Activated T-cell treated with anti-CD3 and anti-CD28 coated beads, Interleukin-2, amount 50 U/mL, for 72 hours (primary cell): ENCODE measurements around the gene BCL2L12. TPM values are rescaled to one million over a fixed set of nuclear protein-coding genes. Genes with fewer than 3 reads are reported as not detected.

Experiments used
- ATAC-seq, 2 donors: fragments of 150-1000 bp; cut with Tn5 transposase; replicated peaks in 1 of 2; 2 replicates each; pipeline ENCODE4 v1.10.0; 2021; ENCODE audit warnings: moderate library complexity in 2 of 2, mild to moderate bottlenecking in 1 of 2
- DNase-seq, 2 donors: peaks; one replicate each; pipeline ENCODE4 v3.0.0; 2021 to 2022; ENCODE audit warnings: mixed read lengths in 1 of 2
- H3K27ac Mint-ChIP-seq: one replicate; pipeline ENCODE4 v1.8.0; 2022; ENCODE audit warnings: mild to moderate bottlenecking, moderate library complexity, mixed read lengths
- H3K27me3 Mint-ChIP-seq: one replicate; pipeline ENCODE4 v1.8.0; 2022; ENCODE audit warnings: low read depth, mixed read lengths
- H3K36me3 Mint-ChIP-seq, 2 donors: one replicate each; pipeline ENCODE4 v1.8.0; 2022; ENCODE audit warnings: mixed read lengths in 2 of 2, mild to moderate bottlenecking in 1 of 2; ENCODE audit not compliant: insufficient read depth in 2 of 2
- H3K4me1 Mint-ChIP-seq: one replicate; pipeline ENCODE4 v1.8.0; 2022; ENCODE audit warnings: low read depth, mixed read lengths
- H3K4me3 Mint-ChIP-seq, 2 donors: one replicate each; pipeline ENCODE4 v1.8.0; 2022; ENCODE audit warnings: mild to moderate bottlenecking in 2 of 2, mixed read lengths in 2 of 2, moderate library complexity in 2 of 2
- H3K9me3 Mint-ChIP-seq, 2 donors: one replicate each; pipeline ENCODE4 v1.8.0; 2022; ENCODE audit warnings: mixed read lengths in 2 of 2
- total RNA-seq, 2 donors: library from RNA; stranded (reverse); gene quantifications; one replicate each; pipeline ENCODE4 v1.2.3, GENCODE V29; 2022

BCL2L12 gene
- total RNA-seq, 2 donors from 2014 or later = 80.3 to 82.6 TPM

DNA sequence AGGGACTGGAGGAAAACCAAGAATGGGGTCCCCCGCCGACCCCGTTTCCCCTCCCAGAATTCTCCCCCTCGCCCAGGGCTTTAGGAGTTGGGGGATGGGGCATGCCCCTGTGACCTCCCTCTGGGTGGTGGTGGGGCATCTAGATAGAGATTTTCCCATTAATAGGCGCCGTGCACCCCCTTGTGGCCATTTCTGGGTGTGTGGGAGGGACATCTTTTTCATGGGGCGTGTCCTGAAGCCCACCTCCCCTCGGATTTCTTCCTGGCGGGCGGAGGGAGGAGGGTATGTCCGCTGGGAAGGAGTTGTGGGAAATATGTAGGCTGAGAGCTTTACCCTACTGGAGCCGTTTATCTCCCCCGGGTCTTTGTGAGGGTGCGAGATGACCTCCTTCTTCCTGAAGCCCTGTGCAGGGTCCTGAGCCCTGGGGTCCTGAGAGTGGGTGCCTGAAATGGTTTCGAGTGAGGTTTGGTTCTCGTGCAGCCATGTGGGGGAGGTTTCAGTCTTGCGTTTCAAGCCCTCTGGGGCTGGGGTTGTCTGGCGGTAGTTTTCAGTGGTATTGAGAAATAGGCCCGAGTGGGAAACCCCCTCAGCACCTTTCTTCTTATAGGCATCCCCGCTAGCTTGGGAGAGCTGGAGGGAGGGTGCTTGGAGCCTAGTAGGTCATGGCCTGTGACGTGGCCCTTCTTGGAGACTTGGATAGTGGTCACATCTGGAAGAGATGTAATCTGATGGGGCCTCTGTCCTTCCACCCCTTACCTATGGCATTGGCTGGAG lies 12.4 kb downstream of the BCL2L12 start:
- H3K4me1 Mint-ChIP-seq = peaks cover 50% of the 10 kb centered on the region
- no peaks in the 10 kb centered on the region for H3K9me3 Mint-ChIP-seq
- peaks cover 3 to 20% of the 10 kb centered on the region in 2 donors for H3K36me3 Mint-ChIP-seq
- ATAC-seq (peak; percentile 11 to 18), DNase-seq (peak; percentile 82 to 85)
- peak overlapping the region; percentile 90 to 97 for H3K4me3 Mint-ChIP-seq
- no peaks in the 10 kb centered on the region for H3K27me3 Mint-ChIP-seq
- H3K27ac Mint-ChIP-seq = peak overlapping the region; percentile 92

DNA sequence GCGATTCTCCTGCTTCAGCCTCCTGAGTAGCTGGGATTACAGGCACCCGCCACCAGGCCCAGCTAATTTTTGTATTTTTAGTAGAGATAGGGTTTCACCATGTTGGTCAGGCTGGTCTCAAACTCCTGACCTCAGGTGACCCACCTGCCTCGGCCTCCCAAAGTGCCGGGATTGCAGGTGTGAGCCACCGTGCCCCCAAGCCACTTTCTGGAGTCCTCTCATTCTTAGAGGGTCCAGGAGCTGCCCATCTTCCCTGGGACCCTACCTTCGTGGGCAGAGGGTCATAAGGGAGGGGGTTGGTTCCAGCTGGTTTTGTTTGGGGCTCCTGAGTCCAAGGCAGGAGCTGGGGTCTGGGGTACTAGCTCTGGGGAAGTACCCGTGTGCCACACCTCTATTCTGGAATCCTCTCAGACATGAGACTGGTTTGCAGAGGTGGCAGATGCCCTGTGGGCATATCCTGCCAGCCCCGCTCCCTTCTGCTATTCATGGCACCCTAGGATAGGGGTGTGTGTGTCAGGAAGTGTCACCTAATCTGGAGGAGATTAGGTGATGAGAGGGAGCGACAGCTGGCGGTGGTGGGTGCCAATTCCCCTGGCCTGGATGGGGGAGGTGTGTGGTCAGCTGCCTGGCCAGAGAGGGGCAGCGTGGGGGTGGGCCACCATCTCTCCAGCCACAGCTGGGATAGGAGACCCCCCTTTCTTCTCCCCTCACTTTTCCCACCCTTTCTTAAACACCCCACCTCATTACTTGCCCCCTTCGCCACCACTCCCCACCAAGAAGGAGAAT lies 13.4 kb downstream of the BCL2L12 start:
- Mint-ChIP-seq H3K9me3 (no peaks in the 10 kb centered on the region), H3K27me3 (no peaks in the 10 kb centered on the region), H3K4me1 (peaks cover 50% of the 10 kb centered on the region), H3K4me3 (peak overlapping the region; percentile 90 to 97), H3K27ac (peak overlapping the region; percentile 46), H3K36me3 (peaks cover 8 to 21% of the 10 kb centered on the region in 2 donors)
- DNase-seq = no peak
- ATAC-seq = no peak

DNA sequence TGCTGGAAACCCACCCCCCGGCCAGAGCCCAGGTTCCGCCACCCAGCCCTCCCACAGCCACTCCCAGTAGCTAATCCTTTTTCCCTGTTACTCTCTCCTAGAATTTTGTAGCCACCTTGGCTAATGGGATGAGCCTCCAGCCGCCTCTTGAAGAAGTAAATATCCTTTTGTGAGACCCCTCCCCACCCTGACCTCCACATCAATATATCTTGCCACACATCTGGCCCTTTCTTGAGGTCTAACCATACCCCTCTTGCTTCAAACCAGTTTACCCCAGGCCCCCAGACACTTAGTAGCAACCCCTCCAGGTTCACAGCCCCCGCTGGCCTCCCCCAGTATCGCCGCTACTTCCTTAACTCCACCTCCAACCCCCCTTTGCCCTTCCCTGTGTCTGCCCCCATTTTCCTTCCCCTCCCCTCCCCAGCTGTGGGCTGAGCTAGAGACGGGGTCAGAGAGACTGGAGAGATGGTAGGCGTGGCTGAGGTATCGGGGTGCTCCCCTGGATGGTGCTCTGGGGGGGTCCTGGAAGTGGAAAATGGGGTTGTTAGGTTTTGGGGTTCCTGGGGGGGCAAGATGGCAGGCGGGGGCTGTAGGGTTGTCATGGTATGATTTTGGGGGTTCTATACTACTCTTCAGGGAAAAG lies 14.2 kb downstream of the BCL2L12 start:
- ATAC-seq (no peak), DNase-seq (no peak)
- Mint-ChIP-seq H3K27ac (peak overlapping the region; percentile 22), H3K4me1 (peaks cover 50% of the 10 kb centered on the region), H3K9me3 (no peaks in the 10 kb centered on the region), H3K4me3 (peak overlapping the region; percentile 90 to 97), H3K36me3 (peaks cover 9 to 23% of the 10 kb centered on the region in 2 donors), H3K27me3 (no peaks in the 10 kb centered on the region)

- Mint-ChIP-seq H3K4me1 (peaks cover 50% of the 10 kb centered on the region), H3K27ac (no peak overlapping the region), H3K4me3 (peak overlapping the region; percentile 90 to 97), H3K36me3 (peaks cover 9 to 29% of the 10 kb centered on the region in 2 donors), H3K27me3 (no peaks in the 10 kb centered on the region), H3K9me3 (no peaks in the 10 kb centered on the region)
- peak in 1 of 2 donors; percentile 9 for ATAC-seq
- peak; percentile 95 to 97 for DNase-seq
These were observed 15.0 kb downstream of the BCL2L12 start for GRCh38 chr19:49680421-49681351.

GRCh38 chr19:49681830-49682229 lies 16.1 kb downstream of the BCL2L12 start:
- DNase-seq = no peak
- Mint-ChIP-seq H3K27me3 (no peaks in the 10 kb centered on the region), H3K9me3 (no peaks in the 10 kb centered on the region), H3K36me3 (peaks cover 9 to 30% of the 10 kb centered on the region in 2 donors), H3K27ac (no peak overlapping the region), H3K4me1 (peaks cover 41% of the 10 kb centered on the region), H3K4me3 (no peak overlapping the region)
- ATAC-seq = no peak

DNA sequence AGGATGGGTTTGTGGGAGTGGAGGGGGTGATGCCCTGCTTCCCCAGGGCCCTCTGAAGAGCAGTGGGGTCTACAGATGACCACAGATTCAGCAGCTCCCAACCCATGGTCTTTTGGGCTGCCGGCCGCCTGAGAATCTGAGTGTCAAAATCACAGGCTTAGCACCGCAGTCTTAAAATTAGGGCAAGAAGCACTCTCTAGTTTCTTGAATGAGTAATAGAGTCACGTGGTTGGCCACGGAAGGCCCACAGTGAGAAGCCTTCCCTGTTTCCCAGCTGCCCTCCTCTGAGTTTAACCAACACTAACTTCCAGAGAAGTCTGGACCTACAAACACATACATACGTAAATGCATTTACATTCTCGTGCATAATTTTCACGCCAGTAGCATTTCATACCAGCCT lies 16.5 kb downstream of the BCL2L12 start:
- DNase-seq = no peak
- H3K9me3 Mint-ChIP-seq = no peaks in the 10 kb centered on the region
- peaks cover 9 to 26% of the 10 kb centered on the region in 2 donors for H3K36me3 Mint-ChIP-seq
- peaks cover 41% of the 10 kb centered on the region for H3K4me1 Mint-ChIP-seq
- H3K27ac Mint-ChIP-seq = no peak overlapping the region
- H3K27me3 Mint-ChIP-seq = no peaks in the 10 kb centered on the region
- no peak for ATAC-seq
- H3K4me3 Mint-ChIP-seq = no peak overlapping the region

DNA sequence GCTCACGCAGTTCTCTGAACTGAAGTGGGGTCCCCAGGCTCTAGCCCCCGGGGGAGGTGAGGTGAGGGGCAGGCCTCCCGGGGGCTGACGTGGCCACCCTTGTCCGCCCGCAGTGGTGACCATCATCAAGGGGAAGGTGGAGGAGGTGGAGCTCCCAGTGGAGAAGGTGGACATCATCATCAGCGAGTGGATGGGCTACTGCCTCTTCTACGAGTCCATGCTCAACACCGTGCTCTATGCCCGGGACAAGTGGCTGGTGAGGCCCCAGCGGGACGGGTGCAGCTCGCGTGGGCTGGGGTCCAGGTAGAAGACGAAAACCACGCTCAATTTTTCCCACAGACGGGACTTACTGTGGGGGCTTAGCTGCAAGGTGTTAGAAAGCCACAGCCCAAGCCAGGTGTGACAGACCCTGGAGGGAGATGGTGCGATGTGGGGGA lies 18.1 kb downstream of the BCL2L12 start:
- Mint-ChIP-seq H3K27me3 (no peaks in the 10 kb centered on the region), H3K36me3 (peaks cover 11 to 28% of the 10 kb centered on the region in 2 donors), H3K9me3 (no peaks in the 10 kb centered on the region), H3K27ac (peak overlapping the region; percentile 44), H3K4me3 (no peak overlapping the region), H3K4me1 (peaks cover 32% of the 10 kb centered on the region)
- DNase-seq (no peak), ATAC-seq (no peak)

DNA sequence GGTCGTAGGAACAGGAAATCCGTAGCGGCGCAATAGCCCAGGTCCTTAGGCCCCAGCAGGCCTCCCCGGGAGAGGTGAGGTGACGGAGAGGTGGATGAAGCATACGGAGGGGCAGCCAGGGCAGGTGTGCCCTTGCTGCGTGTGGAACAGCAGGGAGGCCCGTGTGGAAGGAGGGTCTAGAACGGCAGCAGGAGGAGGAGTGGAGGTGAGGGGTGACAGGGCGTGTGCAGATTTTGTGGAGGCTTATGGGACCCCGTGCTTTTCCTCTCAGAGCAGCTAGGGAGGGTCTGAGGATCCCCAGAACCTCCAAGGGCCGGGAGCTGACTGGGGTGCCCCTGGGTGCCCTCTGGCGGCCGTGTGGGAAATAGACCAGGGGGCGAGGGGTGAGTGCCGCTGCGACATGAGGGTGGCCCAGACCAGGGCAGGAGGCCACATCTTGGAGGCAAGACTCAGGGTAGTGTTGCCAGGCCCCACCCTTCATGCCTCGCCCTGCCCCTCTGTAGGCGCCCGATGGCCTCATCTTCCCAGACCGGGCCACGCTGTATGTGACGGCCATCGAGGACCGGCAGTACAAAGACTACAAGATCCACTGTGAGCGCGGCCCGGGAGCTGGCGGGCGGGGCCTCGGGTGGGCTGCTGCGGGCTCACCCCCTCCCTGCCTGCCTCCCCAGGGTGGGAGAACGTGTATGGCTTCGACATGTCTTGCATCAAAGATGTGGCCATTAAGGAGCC lies 18.7 kb downstream of the BCL2L12 start:
- ATAC-seq (no peak), DNase-seq (no peak)
- H3K27ac Mint-ChIP-seq = peak overlapping the region; percentile 44
- no peaks in the 10 kb centered on the region for H3K27me3 Mint-ChIP-seq
- no peak overlapping the region for H3K4me3 Mint-ChIP-seq
- H3K4me1 Mint-ChIP-seq = peaks cover 32% of the 10 kb centered on the region
- H3K36me3 Mint-ChIP-seq = peaks cover 11 to 28% of the 10 kb centered on the region in 2 donors
- H3K9me3 Mint-ChIP-seq = no peaks in the 10 kb centered on the region

DNA sequence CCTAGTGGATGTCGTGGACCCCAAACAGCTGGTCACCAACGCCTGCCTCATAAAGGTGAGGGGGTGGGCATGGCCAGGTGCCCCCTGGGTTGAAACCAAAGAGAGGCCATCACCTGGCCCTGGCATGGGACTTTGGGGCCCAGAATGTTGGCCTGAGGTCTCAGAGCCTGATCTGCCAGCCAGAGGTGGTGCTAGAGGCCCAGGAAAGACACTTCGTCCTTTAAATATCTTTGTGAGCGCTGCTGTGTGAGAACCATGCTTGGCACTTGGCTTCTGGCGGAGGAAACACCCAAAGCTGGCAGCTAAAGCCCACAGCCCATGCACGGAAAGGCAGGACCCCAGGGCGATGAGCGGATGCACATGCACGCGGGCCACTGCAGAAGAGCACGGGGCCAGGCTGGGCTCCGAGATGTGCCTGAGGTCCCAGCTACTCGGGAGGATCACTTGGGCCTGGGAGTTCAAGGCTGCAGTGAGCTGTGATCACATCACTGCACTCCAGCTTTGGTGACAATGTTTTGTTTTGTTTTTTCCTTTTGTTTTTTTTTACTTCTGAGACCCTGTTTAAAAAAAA lies 19.3 kb downstream of the BCL2L12 start:
- ATAC-seq (no peak), DNase-seq (no peak)
- H3K36me3 Mint-ChIP-seq = peaks cover 11 to 30% of the 10 kb centered on the region in 2 donors
- H3K27ac Mint-ChIP-seq = no peak overlapping the region
- no peaks in the 10 kb centered on the region for H3K27me3 Mint-ChIP-seq
- H3K9me3 Mint-ChIP-seq = no peaks in the 10 kb centered on the region
- no peak overlapping the region for H3K4me3 Mint-ChIP-seq
- H3K4me1 Mint-ChIP-seq = peaks cover 31% of the 10 kb centered on the region

GRCh38 chr19:49685845-49686332 lies 20.2 kb downstream of the BCL2L12 start:
- peaks cover 14 to 28% of the 10 kb centered on the region in 2 donors for H3K36me3 Mint-ChIP-seq
- ATAC-seq = no peak
- DNase-seq = no peak

DNA sequence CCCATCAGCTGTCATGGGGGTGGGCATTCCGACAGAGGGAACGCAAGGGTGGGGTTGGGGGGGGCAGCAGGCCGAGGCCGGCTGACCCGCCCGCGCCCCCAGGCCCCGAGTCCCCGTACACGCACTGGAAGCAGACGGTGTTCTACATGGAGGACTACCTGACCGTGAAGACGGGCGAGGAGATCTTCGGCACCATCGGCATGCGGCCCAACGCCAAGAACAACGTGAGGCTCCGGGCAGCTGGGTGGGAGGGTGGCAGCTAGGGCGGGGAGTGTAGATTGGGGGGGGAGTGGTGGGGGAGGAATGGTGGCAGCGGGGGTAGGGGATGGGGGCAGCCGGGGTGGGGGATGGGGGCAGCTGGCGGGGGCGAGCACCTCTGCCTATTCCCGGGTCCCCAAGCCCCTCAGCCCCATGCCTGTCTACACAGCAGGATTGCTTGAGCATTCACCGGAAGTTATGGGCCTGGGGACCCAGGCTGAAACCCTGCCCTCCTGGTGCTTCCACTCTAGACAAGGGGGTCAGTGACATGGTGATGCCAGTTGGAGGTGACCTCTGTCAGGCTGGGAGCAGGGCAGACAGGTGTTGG lies 20.9 kb downstream of the BCL2L12 start:
- ATAC-seq (no peak), DNase-seq (no peak)
- Mint-ChIP-seq H3K27ac (no peak overlapping the region), H3K27me3 (peaks cover 13% of the 10 kb centered on the region), H3K36me3 (peaks cover 14 to 26% of the 10 kb centered on the region in 2 donors), H3K9me3 (no peaks in the 10 kb centered on the region), H3K4me3 (no peak overlapping the region), H3K4me1 (peaks cover 34% of the 10 kb centered on the region)

More at GRCh38 chr19:49685845-49686332, 20.2 kb downstream of the BCL2L12 start:
- H3K27ac Mint-ChIP-seq = no peak overlapping the region
- H3K27me3 Mint-ChIP-seq = peaks cover 7% of the 10 kb centered on the region
- no peaks in the 10 kb centered on the region for H3K9me3 Mint-ChIP-seq
- peaks cover 31% of the 10 kb centered on the region for H3K4me1 Mint-ChIP-seq
- no peak overlapping the region for H3K4me3 Mint-ChIP-seq
